Upper lobe of left lung (tissue), 6 donors: ENCODE data around the gene BABAM2. TPM values are rescaled to one million over a fixed set of nuclear protein-coding genes. Genes with fewer than 3 reads are reported as not detected.

Experiments
- ATAC-seq, 2 donors: fragments of 200-7000 bp; cut with Tn5 transposase; one replicate each; pipeline ENCODE4 v1.9.1; 2022; ENCODE audit warnings: mild to moderate bottlenecking in 2 of 2, moderate library complexity in 2 of 2; ENCODE audit not compliant: low FRiP score in 2 of 2
- DNase-seq, 2 donors: peaks; one replicate each; pipeline ENCODE4 v3.0.0-alpha.2; 2019 to 2020
- H3K27ac ChIP-seq, 4 donors: fragments of 200-600 bp; sonication (generic); one replicate each; pipeline ENCODE4 v1.5.1; 2016 to 2019
- H3K27me3 ChIP-seq, 4 donors: fragments of 200-600 bp; sonication (generic); one replicate each; pipeline ENCODE4 v1.5.1; 2017 to 2019
- H3K36me3 ChIP-seq, 4 donors: fragments of 200-600 bp; sonication (generic); one replicate each; pipeline ENCODE4 v1.5.1; 2016 to 2019
- H3K4me1 ChIP-seq, 4 donors: fragments of 200-600 bp; sonication (generic); one replicate each; pipeline ENCODE4 v1.5.1; 2018 to 2019
- H3K4me3 ChIP-seq, 4 donors: fragments of 200-600 bp; sonication (generic); one replicate each; pipeline ENCODE4 v1.5.1; 2017 to 2019; ENCODE audit warnings: mild to moderate bottlenecking in 2 of 4, moderate library complexity in 1 of 4
- H3K9me3 ChIP-seq, 4 donors: fragments of 200-600 bp; sonication (generic); one replicate each; pipeline ENCODE4 v1.5.1; 2018 to 2019
- EP300 ChIP-seq, 4 donors: sonication (generic); formaldehyde crosslinking; IDR thresholded peaks; one replicate each; pipeline ENCODE4 v1.5.1; 2017; ENCODE audit warnings: antibody characterized with exemption in 4 of 4, control low read depth in 2 of 4
- POLR2A ChIP-seq, 4 donors: fragments of 450-650 bp; IDR thresholded peaks; one replicate each; pipeline ENCODE4 v1.5.1; 2016 to 2017; ENCODE audit warnings: antibody characterized with exemption in 4 of 4, mild to moderate bottlenecking in 2 of 4
- POLR2AphosphoS5 ChIP-seq, 2 donors: sonication (generic); formaldehyde crosslinking; IDR thresholded peaks; one replicate each; pipeline ENCODE4 v1.5.1; 2017; ENCODE audit warnings: antibody characterized with exemption in 2 of 2
- WGBS, 2 donors: methylation state at CpG; one replicate each; pipeline ENCODE4 v1.1.5; 2017 to 2018; 5-methylcytosine and 5-hydroxymethylcytosine counted together
- total RNA-seq, 6 donors: library from RNA; depleted of rRNA in 4 of 6; stranded (reverse); fragments of >200 nt in 4 of 6; gene quantifications; one replicate each; pipeline versions ENCODE4 v1.1.0 to v1.2.1, GENCODE V29; 2016 to 2021
- TF ChIP-seq, protein P1 (sequence below), 6 experiments: fragments of 450-650 bp in 4 of 6; fragments of 200-600 bp in 2 of 6; sonication (generic) in 2 of 6; IDR thresholded peaks; one replicate each; pipeline ENCODE4 v1.5.1; 2016 to 2019; ENCODE audit warnings: antibody characterized with exemption in 6 of 6
- donor health status: DM: no; HTN: no; CAD: no; lungs with moderate emphysema.
- donor health status: DM: no; HTN: yes; CAD: no; lungs with severe emphysema.

The BABAM2 gene
- total RNA-seq, 6 donors from 2014 or later, result 23.0 to 44.0 (median 38.2) TPM

DNA sequence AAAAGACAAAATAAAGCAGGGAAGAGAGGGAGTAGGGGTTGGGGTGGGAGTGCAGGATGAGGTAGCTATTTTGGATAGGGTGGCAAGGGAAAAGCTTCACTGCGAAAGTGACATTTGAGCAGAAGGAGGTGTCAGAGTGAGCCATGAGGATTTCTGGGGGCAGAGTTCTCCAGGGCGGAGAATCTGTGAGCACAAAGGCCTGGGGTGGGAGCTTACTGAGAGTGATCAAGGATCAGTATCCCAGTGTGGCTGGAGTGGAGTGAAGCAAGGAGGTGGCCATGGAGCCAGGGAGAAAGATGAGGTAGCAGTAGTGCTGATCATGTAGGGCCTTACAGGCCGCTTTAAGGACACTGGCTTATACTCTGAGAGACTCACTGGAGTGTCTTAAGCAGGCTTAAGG is 291.3 kb downstream of the BABAM2 start:
- ATAC-seq, result no peak

DNA sequence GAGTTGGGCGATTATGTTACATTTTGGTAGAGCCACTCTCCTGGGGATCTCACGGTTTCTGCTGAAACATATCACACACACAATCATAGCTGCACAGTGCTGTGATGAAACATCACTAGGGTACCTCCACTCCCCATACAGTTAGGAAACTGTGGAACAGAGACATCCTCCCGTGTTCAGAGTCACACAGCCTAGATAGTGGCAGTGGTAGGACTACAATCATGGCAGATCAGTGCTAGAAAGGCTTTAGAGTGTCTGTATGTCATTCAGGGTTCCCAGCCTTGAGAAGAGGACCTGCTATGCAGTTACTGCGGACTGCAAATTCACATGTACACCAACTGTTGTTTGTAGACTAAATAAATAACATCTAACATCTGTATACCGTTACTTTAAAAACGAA is 291.8 kb downstream of the BABAM2 start:
- TF ChIP-seq EP300 (IDR thresholded peaks at IDR 0.05), result no peak
- TF ChIP-seq, protein P1, sequence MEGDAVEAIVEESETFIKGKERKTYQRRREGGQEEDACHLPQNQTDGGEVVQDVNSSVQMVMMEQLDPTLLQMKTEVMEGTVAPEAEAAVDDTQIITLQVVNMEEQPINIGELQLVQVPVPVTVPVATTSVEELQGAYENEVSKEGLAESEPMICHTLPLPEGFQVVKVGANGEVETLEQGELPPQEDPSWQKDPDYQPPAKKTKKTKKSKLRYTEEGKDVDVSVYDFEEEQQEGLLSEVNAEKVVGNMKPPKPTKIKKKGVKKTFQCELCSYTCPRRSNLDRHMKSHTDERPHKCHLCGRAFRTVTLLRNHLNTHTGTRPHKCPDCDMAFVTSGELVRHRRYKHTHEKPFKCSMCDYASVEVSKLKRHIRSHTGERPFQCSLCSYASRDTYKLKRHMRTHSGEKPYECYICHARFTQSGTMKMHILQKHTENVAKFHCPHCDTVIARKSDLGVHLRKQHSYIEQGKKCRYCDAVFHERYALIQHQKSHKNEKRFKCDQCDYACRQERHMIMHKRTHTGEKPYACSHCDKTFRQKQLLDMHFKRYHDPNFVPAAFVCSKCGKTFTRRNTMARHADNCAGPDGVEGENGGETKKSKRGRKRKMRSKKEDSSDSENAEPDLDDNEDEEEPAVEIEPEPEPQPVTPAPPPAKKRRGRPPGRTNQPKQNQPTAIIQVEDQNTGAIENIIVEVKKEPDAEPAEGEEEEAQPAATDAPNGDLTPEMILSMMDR (IDR thresholded peaks at IDR 0.05), result no peak
- TF ChIP-seq POLR2AphosphoS5 (IDR thresholded peaks at IDR 0.05), result no peak
- TF ChIP-seq POLR2A (IDR thresholded peaks at IDR 0.05), result no peak
- no peaks in the 10 kb centered on the region for H3K9me3 ChIP-seq
- no peaks in the 10 kb centered on the region for H3K36me3 ChIP-seq
- ATAC-seq (no peak), DNase-seq (no peak)
- no peaks in the 10 kb centered on the region for H3K4me1 ChIP-seq
- no peak overlapping the region for H3K27ac ChIP-seq
- H3K4me3 ChIP-seq, result no peak overlapping the region
- no peaks in the 10 kb centered on the region for H3K27me3 ChIP-seq
- WGBS, 2 donors, result 90 to 92% methylated on average over 5 to 6 of the region's 6 CpGs

More for the DNA sequence above, 291.3 kb downstream of the BABAM2 start:
- H3K4me3 ChIP-seq, result no peak overlapping the region
- H3K4me1 ChIP-seq, result no peaks in the 10 kb centered on the region
- no peak for TF ChIP-seq POLR2AphosphoS5 (IDR thresholded peaks at IDR 0.05)
- TF ChIP-seq POLR2A (IDR thresholded peaks at IDR 0.05), result no peak
- TF ChIP-seq EP300 (IDR thresholded peaks at IDR 0.05), result no peak
- TF ChIP-seq, protein P1 (IDR thresholded peaks at IDR 0.05), result no peak
- H3K36me3 ChIP-seq, result no peaks in the 10 kb centered on the region
- no peaks in the 10 kb centered on the region for H3K27me3 ChIP-seq
- no peak overlapping the region for H3K27ac ChIP-seq
- WGBS, 2 donors, result 96 to 99% methylated on average over 3 of the region's 3 CpGs
- peaks cover 0 to 2% (median 0%) of the 10 kb centered on the region in 4 donors for H3K9me3 ChIP-seq
- no peak for DNase-seq

DNA sequence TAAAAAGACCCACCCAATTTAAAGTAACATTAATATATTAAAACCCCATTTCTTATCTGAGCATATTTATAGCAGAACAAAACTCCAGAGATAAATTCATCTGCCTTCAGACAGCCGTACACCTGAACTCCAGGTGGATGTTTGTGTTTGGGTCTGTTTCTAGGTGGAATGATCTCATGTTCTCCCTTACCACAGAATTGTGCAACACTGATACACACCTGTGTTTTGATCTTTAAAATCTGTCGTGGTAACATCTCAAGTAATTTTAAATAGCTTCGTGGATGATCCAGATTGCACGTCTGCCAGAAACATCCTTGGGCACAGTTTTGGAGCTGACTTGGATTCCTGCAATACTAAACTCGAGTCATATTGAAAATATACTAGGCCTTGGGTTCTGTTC is 294.6 kb downstream of the BABAM2 start:
- H3K27ac ChIP-seq, result no peak overlapping the region
- 78 to 85% methylated on average over 5 of the region's 5 CpGs for WGBS, 2 donors
- H3K36me3 ChIP-seq, result no peaks in the 10 kb centered on the region
- DNase-seq (no peak), ATAC-seq (no peak)
- no peaks in the 10 kb centered on the region for H3K9me3 ChIP-seq
- no peaks in the 10 kb centered on the region for H3K4me1 ChIP-seq
- H3K27me3 ChIP-seq, result no peaks in the 10 kb centered on the region
- no peak overlapping the region for H3K4me3 ChIP-seq
- no peak for TF ChIP-seq EP300 (IDR thresholded peaks at IDR 0.05)
- TF ChIP-seq, protein P1 (IDR thresholded peaks at IDR 0.05), result no peak
- no peak for TF ChIP-seq POLR2AphosphoS5 (IDR thresholded peaks at IDR 0.05)
- no peak for TF ChIP-seq POLR2A (IDR thresholded peaks at IDR 0.05)

DNA sequence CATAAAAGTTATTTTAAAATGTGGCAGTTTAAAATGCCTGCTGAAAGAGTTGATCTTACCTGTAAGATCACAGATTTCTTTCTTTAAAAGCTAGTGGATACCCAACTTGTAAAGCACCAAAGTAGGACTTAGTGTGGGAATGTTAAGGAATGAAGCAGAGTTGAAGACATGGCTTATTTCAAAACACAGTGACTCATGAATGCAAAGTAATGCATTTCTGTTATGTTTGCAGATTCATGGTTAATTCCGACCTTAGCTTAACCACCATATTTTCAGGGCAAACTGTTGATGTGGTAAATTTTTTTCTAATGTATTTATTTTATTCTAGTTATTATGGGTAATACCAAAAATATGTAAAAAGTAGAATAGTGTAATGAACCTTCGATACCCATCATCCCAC is 295.4 kb downstream of the BABAM2 start:
- no peak for DNase-seq
- 90% methylated on average over 2 of the region's 2 CpGs for WGBS, 2 donors
- TF ChIP-seq POLR2AphosphoS5 (IDR thresholded peaks at IDR 0.05), result no peak
- TF ChIP-seq POLR2A (IDR thresholded peaks at IDR 0.05), result no peak
- no peak for TF ChIP-seq EP300 (IDR thresholded peaks at IDR 0.05)
- TF ChIP-seq, protein P1 (IDR thresholded peaks at IDR 0.05), result no peak
- Histone ChIP-seq H3K36me3 (no peaks in the 10 kb centered on the region), H3K9me3 (no peaks in the 10 kb centered on the region), H3K4me3 (no peak overlapping the region), H3K27me3 (no peaks in the 10 kb centered on the region), H3K27ac (no peak overlapping the region), H3K4me1 (no peaks in the 10 kb centered on the region)
- no peak for ATAC-seq

DNA sequence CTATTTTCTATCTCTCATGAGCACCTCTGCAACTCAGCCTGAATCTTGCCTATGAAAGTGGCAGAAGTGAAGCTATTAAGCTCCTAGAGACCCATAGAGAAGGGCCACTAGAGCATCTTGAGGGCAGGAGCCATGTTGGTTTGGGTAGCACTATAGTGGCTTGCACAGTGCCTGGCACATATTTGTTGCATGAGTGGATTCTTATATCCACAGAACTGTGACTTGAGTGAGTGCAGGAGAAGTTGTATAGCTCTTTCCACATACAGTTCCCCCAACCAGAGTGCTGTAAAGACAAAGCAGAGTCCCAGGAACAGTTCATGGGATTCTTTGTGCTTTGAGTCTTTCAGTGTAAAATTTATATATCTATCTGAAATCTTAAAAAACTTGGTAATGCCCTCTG is 296.7 kb downstream of the BABAM2 start:
- Histone ChIP-seq H3K9me3 (no peaks in the 10 kb centered on the region), H3K36me3 (no peaks in the 10 kb centered on the region), H3K27ac (no peak overlapping the region), H3K27me3 (no peaks in the 10 kb centered on the region), H3K4me3 (no peak overlapping the region), H3K4me1 (no peaks in the 10 kb centered on the region)
- DNase-seq, result no peak
- no peak for ATAC-seq
- TF ChIP-seq EP300 (IDR thresholded peaks at IDR 0.05) (no peak), POLR2A (IDR thresholded peaks at IDR 0.05) (no peak), POLR2AphosphoS5 (IDR thresholded peaks at IDR 0.05) (no peak)
- TF ChIP-seq, protein P1 (IDR thresholded peaks at IDR 0.05), result no peak
